Loucy (cell line): ENCODE data around the gene BRAP.
"Not testable (repeated sequence)": the region's sequence is repeated elsewhere in the genome, so short reads cannot be mapped to it uniquely, and the experiment has no call there.

Experiments
- CTCF ChIP-seq: fragments of 200-600 bp; sonication (generic); conservative IDR thresholded peaks from 2 replicates; pipeline ENCODE4 v1.5.1; 2014; ENCODE audit warnings: mild to moderate bottlenecking, antibody characterized with exemption, low read length
- EZH2phosphoT487 ChIP-seq: fragments of 200-600 bp; IDR thresholded peaks from 2 replicates; pipeline ENCODE4 v1.6.1; 2018; ENCODE audit warnings: antibody characterized with exemption, mild to moderate bottlenecking, moderate library complexity, borderline replicate concordance

- TF ChIP-seq CTCF, EZH2phosphoT487: not testable (repeated sequence)
These were observed 84.8 kb downstream of the BRAP start for GRCh38 chr12:111600986-111601385.
